Measurements from ENCODE around the gene COPG2.

Gene COPG2

DNA sequence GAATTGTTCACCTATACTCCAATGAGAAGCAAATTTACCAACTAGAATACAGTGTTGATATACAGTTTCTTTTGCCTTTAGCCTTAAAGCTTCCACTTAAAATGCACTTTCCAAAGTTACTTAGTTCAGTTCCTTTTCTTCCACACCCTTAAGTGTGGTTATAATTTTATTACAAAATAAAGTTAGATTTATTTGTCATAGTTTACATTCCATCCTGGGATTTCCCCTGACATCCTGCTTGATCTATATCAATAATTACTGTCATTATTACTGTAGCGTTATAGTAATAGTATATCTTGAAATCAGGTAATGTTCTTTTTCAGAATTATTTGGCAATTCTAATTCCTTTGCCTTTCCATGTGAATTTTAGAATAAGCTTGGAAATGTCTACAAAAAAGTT lies 199.9 kb downstream of the COPG2 start:
- H3K4me1 ChIP-seq (ENCODE audit: insufficient read depth, low read length, severe bottlenecking): peaks cover 9% of the 10 kb centered on the region
- H3K36me3 ChIP-seq (ENCODE audit: insufficient read depth, low read length): no peaks in the 10 kb centered on the region
- 0 out of 2 replicates have a peak, but pooled peaks cover 3% of the 10 kb centered on the region for H3K9me3 ChIP-seq (ENCODE audit: low read length)
- TF ChIP-seq, protein P1, sequence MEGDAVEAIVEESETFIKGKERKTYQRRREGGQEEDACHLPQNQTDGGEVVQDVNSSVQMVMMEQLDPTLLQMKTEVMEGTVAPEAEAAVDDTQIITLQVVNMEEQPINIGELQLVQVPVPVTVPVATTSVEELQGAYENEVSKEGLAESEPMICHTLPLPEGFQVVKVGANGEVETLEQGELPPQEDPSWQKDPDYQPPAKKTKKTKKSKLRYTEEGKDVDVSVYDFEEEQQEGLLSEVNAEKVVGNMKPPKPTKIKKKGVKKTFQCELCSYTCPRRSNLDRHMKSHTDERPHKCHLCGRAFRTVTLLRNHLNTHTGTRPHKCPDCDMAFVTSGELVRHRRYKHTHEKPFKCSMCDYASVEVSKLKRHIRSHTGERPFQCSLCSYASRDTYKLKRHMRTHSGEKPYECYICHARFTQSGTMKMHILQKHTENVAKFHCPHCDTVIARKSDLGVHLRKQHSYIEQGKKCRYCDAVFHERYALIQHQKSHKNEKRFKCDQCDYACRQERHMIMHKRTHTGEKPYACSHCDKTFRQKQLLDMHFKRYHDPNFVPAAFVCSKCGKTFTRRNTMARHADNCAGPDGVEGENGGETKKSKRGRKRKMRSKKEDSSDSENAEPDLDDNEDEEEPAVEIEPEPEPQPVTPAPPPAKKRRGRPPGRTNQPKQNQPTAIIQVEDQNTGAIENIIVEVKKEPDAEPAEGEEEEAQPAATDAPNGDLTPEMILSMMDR (IDR thresholded peaks at IDR 0.05; ENCODE audit: low read length): no peak
- no peak for TF ChIP-seq EZH2 (IDR thresholded peaks at IDR 0.05; ENCODE audit: borderline replicate concordance, low read length)
- no peaks in the 10 kb centered on the region for H4K20me1 ChIP-seq (ENCODE audit: insufficient read depth, low read length)
- no peaks in the 10 kb centered on the region for H3K9me2 ChIP-seq (ENCODE audit: low read depth, low read length)
- H3K4me2 ChIP-seq (ENCODE audit: low read length): no peak overlapping the region
- no peak overlapping the region for H3K9ac ChIP-seq (ENCODE audit: low read length)
- no peaks in the 10 kb centered on the region for H3F3A ChIP-seq (ENCODE audit: insufficient read depth, low read length)
- H2AFZ ChIP-seq (ENCODE audit: low read length): no peak overlapping the region
- no peaks in the 10 kb centered on the region for H3K79me2 ChIP-seq (ENCODE audit: insufficient read depth, low read length)
- H3K27me3 ChIP-seq (ENCODE audit: insufficient read depth, low read length): no peaks in the 10 kb centered on the region
- H3K27ac ChIP-seq (ENCODE audit: low read depth, low read length, poor library complexity, severe bottlenecking): no peak overlapping the region
- H3K4me3 ChIP-seq (ENCODE audit: low read depth, low read length, poor library complexity, severe bottlenecking): no peak overlapping the region

DNA sequence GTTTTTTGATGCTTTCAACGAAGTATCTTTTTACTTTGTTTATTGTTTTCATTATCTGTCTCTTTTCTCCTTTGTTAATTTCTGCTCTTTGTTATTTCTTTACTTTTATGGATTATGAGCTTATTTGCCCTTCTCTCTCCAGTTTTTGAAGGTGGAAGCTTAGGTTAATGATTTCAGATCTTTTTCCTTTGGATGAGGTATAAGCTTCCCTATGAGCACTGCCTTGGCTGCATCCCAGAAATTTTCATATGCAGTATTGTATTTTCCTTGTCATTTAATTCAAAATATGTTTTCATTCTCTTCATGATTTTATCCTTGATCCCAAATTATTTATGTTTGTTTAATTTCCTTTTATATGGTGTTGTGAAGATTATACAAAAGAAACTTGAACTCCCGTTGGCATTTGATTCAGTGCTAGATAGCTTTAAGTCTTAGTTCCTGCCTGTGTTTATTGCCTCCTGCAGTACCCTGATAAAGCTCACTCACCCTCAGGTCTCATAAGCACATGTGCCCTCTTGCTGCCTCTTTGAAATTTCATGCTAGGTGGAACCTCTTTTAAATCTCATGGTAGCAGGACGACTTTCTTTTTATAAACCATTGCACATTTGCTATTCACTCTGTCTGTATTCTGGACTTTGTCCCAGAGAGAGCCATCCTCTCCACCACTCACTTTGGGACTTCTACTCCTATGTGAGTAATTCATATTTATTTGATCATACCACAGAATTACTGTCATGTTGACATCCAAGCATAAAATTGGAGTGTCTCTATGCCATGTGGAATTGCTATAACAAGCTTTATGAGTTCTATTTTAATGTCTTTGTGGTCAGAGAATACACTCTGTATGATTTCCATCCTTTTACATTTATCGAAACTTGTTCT lies 204.8 kb downstream of the COPG2 start:
- Histone ChIP-seq H3K9ac (ENCODE audit: low read length) (no peak overlapping the region), H3K36me3 (ENCODE audit: insufficient read depth, low read length) (no peaks in the 10 kb centered on the region; the same call in 1 of the 2 replicates), H3K4me2 (ENCODE audit: low read length) (no peak overlapping the region), H4K20me1 (ENCODE audit: insufficient read depth, low read length) (no peaks in the 10 kb centered on the region), H3K9me2 (ENCODE audit: low read depth, low read length) (no peaks in the 10 kb centered on the region), H3K9me3 (ENCODE audit: low read length) (peaks cover 12% of the 10 kb centered on the region), H2AFZ (ENCODE audit: low read length) (no peak overlapping the region), H3K4me3 (ENCODE audit: low read depth, low read length, poor library complexity, severe bottlenecking) (no peak overlapping the region), H3K4me1 (ENCODE audit: insufficient read depth, low read length, severe bottlenecking) (no peaks in the 10 kb centered on the region), H3K79me2 (ENCODE audit: insufficient read depth, low read length) (no peaks in the 10 kb centered on the region), H3K27me3 (ENCODE audit: insufficient read depth, low read length) (no peaks in the 10 kb centered on the region), H3K27ac (ENCODE audit: low read depth, low read length, poor library complexity, severe bottlenecking) (no peak overlapping the region), H3F3A (ENCODE audit: insufficient read depth, low read length) (no peaks in the 10 kb centered on the region)
- TF ChIP-seq EZH2 (IDR thresholded peaks at IDR 0.05; ENCODE audit: borderline replicate concordance, low read length): no peak
- TF ChIP-seq, protein P1 (IDR thresholded peaks at IDR 0.05; ENCODE audit: low read length): no peak

DNA sequence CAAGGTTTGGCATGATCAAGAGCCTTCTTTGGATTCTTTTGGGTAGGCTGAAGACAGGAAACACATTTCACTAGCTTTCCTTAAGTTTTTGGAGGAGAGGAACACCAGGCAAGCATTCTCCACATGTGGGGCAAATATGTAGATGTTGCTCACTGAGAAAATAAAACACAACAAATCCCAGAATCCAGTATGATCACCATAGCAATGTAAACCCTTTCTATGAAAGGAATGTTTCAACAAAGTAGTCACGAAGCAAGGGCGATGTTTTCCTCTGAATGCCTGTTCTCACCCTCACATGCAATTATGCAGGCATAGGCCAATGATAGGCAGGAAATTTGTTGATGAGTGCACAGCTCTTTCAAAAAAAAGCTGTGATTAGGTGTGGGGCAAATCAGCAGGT lies 207.3 kb downstream of the COPG2 start:
- peaks cover 12% of the 10 kb centered on the region for H3K4me1 ChIP-seq (ENCODE audit: insufficient read depth, low read length, severe bottlenecking)
- H3K27me3 ChIP-seq (ENCODE audit: insufficient read depth, low read length): no peaks in the 10 kb centered on the region
- no peaks in the 10 kb centered on the region for H3F3A ChIP-seq (ENCODE audit: insufficient read depth, low read length)
- no peaks in the 10 kb centered on the region; the same call in 1 of the 2 replicates for H3K36me3 ChIP-seq (ENCODE audit: insufficient read depth, low read length)
- H3K27ac ChIP-seq (ENCODE audit: low read depth, low read length, poor library complexity, severe bottlenecking): no peak overlapping the region
- peaks cover 14% of the 10 kb centered on the region for H3K9me3 ChIP-seq (ENCODE audit: low read length)
- no peak overlapping the region for H2AFZ ChIP-seq (ENCODE audit: low read length)
- no peaks in the 10 kb centered on the region for H3K79me2 ChIP-seq (ENCODE audit: insufficient read depth, low read length)
- TF ChIP-seq EZH2 (IDR thresholded peaks at IDR 0.05; ENCODE audit: borderline replicate concordance, low read length): no peak
- TF ChIP-seq, protein P1 (IDR thresholded peaks at IDR 0.05; ENCODE audit: low read length): no peak
- H3K9ac ChIP-seq (ENCODE audit: low read length): no peak overlapping the region
- no peak overlapping the region for H3K4me3 ChIP-seq (ENCODE audit: low read depth, low read length, poor library complexity, severe bottlenecking)
- no peaks in the 10 kb centered on the region for H4K20me1 ChIP-seq (ENCODE audit: insufficient read depth, low read length)
- H3K9me2 ChIP-seq (ENCODE audit: low read depth, low read length): no peaks in the 10 kb centered on the region
- H3K4me2 ChIP-seq (ENCODE audit: low read length): no peak overlapping the region

Measured in OCI-LY1 (cell line).